ENCODE results near the gene DISP2.

DNA sequence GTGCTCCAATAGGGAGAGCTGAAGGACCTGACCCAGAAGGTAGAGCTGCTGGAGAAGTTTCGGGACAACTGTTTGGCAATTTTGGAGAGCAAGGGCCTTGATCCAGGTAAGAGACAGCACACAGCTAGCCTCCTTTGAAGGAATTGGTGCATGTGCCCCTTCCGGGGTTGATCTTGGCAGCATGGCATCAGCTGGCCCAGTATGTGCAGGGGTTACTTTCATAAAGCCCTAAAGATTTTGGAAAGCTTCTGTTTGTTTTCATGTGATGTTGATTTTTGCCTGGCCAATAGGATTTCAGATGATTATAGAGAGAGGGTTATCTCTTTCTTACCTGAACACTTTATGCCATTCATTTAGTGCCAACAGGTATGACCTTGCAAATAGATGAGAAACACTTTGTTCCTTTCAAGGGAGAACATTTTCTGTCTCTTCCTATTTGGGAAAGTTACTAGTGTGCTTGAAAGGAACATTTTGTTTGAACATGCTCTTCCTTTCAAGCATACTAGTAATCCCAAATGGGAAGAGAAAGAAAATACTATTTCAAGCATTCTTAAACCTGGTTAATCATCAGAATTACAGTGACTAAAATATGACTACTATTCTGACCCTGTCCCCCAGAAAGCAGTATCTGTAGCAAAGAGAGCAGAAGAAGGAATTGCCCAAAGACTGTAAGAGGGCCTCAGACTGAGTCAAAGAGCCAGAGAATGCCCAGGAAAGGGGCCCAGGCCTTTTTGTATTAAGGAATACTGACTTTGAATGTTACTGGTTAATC lies 32.0 kb downstream of the DISP2 start:
- no peak for TF ChIP-seq POLR2A (IDR thresholded peaks at IDR 0.05)
- TF ChIP-seq CTCF (IDR thresholded peaks at IDR 0.05), result no peak
